GM12891 (cell line): Measurements from ENCODE around the gene USP25.

Experiments
- POLR2A ChIP-seq: IDR thresholded peaks from 2 replicates; pipeline ENCODE4 v1.6.1; 2011; ENCODE audit warnings: low read depth, low read length, control low read depth
- TAF1 ChIP-seq: IDR thresholded peaks from 2 replicates; pipeline ENCODE4 v1.6.1; 2011; ENCODE audit warnings: low read depth, low read length, control low read depth

GRCh38 chr21:15841856-15842564 is 112.2 kb downstream of the USP25 start:
- TF ChIP-seq POLR2A: no peak
- no peak for TF ChIP-seq TAF1
